HEK293T (cell line): ENCODE data around the gene VAV3.

Experiments used
- CTCF ChIA-PET: fragments of 350-600 bp; formaldehyde crosslinking; extraction: SDS; loops from one replicate; lab custom pipeline; 2021; ENCODE audit warnings: antibody characterized with exemption, inconsistent platforms; lab: Yijun Ruan, JAX
- POLR2A ChIA-PET: fragments of 350-600 bp; formaldehyde crosslinking; extraction: SDS; loops from one replicate; lab custom pipeline; 2020; ENCODE audit warnings: antibody characterized with exemption, inconsistent platforms; lab: Yijun Ruan, JAX
- DNase-seq: peaks from one replicate; pipeline ENCODE4 v3.0.0; 2012; ENCODE audit warnings: mixed read lengths; ENCODE audit errors: extremely low spot score
- ARNT ChIP-seq: fragments of 450-650 bp; IDR thresholded peaks from 2 replicates; pipeline ENCODE4 v1.6.1; 2017; ENCODE audit warnings: mild to moderate bottlenecking
- BHLHE40 ChIP-seq: fragments of 450-650 bp; IDR thresholded peaks from 2 replicates; pipeline ENCODE4 v1.6.1; 2016; ENCODE audit warnings: mild to moderate bottlenecking, moderate library complexity, borderline replicate concordance
- CTBP1 ChIP-seq: fragments of 450-650 bp; IDR thresholded peaks from 2 replicates; pipeline ENCODE4 v1.6.1; 2016; ENCODE audit warnings: borderline replicate concordance
- ELF4 ChIP-seq: fragments of 450-650 bp; IDR thresholded peaks from 2 replicates; pipeline ENCODE4 v1.6.1; 2017; ENCODE audit warnings: antibody characterized with exemption
- FOXA1 ChIP-seq: fragments of 450-650 bp; IDR thresholded peaks from 2 replicates; pipeline ENCODE4 v1.6.1; 2016; ENCODE audit warnings: mild to moderate bottlenecking
- FOXK2 ChIP-seq: fragments of 450-650 bp; IDR thresholded peaks from 2 replicates; pipeline ENCODE4 v1.6.1; 2016; ENCODE audit warnings: mild to moderate bottlenecking
- FOXM1 ChIP-seq: fragments of 450-650 bp; IDR thresholded peaks from 2 replicates; pipeline ENCODE4 v1.6.1; 2017; ENCODE audit warnings: mild to moderate bottlenecking, borderline replicate concordance
- HDGF ChIP-seq: fragments of 450-650 bp; IDR thresholded peaks from 2 replicates; pipeline ENCODE4 v1.6.1; 2017; ENCODE audit warnings: antibody characterized with exemption, borderline replicate concordance
- L3MBTL2 ChIP-seq: fragments of 450-650 bp; conservative IDR thresholded peaks from 2 replicates; pipeline ENCODE4 v1.6.1; 2016; ENCODE audit warnings: mild to moderate bottlenecking
- LEF1 ChIP-seq: fragments of 450-650 bp; IDR thresholded peaks from 2 replicates; pipeline ENCODE4 v1.6.1; 2017; ENCODE audit warnings: mild to moderate bottlenecking, borderline replicate concordance
- NFRKB ChIP-seq: fragments of 450-650 bp; IDR thresholded peaks from 2 replicates; pipeline ENCODE4 v1.6.1; 2016; ENCODE audit warnings: mild to moderate bottlenecking, moderate library complexity
- SP1 ChIP-seq: fragments of 450-650 bp; IDR thresholded peaks from 2 replicates; pipeline ENCODE4 v1.6.1; 2017
- SUZ12 ChIP-seq: fragments of 450-650 bp; IDR thresholded peaks from 2 replicates; pipeline ENCODE4 v1.6.1; 2016; ENCODE audit warnings: mild to moderate bottlenecking
- TARDBP ChIP-seq: fragments of 450-650 bp; IDR thresholded peaks from 2 replicates; pipeline ENCODE4 v1.6.1; 2016
- ZNF384 ChIP-seq: fragments of 450-650 bp; IDR thresholded peaks from 2 replicates; pipeline ENCODE4 v1.6.1; 2016
- TF ChIP-seq, protein P1 (sequence below): fragments of 450-650 bp; IDR thresholded peaks from 2 replicates; pipeline ENCODE4 v1.6.1; 2016

The VAV3 gene, protein sequence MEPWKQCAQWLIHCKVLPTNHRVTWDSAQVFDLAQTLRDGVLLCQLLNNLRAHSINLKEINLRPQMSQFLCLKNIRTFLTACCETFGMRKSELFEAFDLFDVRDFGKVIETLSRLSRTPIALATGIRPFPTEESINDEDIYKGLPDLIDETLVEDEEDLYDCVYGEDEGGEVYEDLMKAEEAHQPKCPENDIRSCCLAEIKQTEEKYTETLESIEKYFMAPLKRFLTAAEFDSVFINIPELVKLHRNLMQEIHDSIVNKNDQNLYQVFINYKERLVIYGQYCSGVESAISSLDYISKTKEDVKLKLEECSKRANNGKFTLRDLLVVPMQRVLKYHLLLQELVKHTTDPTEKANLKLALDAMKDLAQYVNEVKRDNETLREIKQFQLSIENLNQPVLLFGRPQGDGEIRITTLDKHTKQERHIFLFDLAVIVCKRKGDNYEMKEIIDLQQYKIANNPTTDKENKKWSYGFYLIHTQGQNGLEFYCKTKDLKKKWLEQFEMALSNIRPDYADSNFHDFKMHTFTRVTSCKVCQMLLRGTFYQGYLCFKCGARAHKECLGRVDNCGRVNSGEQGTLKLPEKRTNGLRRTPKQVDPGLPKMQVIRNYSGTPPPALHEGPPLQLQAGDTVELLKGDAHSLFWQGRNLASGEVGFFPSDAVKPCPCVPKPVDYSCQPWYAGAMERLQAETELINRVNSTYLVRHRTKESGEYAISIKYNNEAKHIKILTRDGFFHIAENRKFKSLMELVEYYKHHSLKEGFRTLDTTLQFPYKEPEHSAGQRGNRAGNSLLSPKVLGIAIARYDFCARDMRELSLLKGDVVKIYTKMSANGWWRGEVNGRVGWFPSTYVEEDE

DNA sequence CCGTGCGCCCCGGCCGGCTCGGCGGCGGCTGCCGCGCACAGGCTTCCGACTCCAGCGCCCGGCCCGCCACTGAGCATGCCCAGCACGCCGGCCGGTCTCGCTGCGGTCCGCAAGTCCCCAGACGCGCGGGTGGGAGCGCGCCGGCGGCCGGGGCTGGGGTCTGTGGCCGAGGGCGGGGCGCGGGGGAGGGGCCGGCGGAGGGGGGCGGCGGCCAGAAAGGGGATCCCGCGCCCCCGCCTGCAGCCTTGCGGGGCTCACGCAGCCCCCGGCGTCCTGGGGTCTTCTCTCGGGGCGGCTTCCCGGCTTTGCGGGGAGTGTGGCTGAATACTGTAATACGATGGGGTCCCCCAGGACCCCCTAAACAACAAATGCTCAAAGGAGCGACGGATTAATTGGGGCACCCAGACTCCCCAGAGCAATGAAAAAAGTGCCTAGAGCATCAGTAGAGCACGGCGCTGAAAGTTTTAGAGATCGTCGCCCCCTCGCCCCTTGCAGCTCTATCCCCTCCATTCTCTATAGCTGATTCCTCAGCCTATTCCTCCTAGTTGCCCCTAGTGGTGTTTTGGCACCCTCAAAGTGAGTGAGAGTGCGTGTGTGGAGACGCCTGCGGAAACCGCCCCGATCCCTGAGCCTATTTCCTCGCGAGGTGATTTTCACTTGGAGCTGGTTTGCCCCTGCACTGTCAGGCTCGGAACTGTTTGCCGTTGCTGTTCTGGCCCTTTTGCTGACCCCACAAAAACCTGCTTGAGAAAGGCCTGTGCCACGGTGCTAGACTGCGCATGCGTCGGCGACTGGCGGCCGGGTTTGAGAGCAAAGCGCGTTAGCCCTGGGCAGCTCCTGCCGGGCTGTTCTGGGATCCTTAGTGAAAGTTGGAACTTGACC is at the start of gene VAV3:
VAV3 (minus strand) TSS at position 71 of the 882 bp plus-strand sequence. CDS start 311 bp downstream, outside the sequence.
- ChIA-PET CTCF (interaction anchor here (0.7 to 1.1 kb wide), 3 partner anchors 14 to 282 kb away, joined by 3 read pairs; no protein-coding TSS in a partner anchor), POLR2A (interaction anchor here (0.7 to 1.2 kb wide), 3 partner anchors 9 to 235 kb away, joined by 3 to 5 read pairs (median 3); partner anchors contain the start of gene SLC25A24)
- peak; percentile 85 for DNase-seq
- TF ChIP-seq BHLHE40 = no peak
- no peak for TF ChIP-seq ELF4
- TF ChIP-seq, protein P1, sequence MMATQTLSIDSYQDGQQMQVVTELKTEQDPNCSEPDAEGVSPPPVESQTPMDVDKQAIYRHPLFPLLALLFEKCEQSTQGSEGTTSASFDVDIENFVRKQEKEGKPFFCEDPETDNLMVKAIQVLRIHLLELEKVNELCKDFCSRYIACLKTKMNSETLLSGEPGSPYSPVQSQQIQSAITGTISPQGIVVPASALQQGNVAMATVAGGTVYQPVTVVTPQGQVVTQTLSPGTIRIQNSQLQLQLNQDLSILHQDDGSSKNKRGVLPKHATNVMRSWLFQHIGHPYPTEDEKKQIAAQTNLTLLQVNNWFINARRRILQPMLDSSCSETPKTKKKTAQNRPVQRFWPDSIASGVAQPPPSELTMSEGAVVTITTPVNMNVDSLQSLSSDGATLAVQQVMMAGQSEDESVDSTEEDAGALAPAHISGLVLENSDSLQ = no peak
- no peak for TF ChIP-seq ARNT
- no peak for TF ChIP-seq HDGF
- no peak for TF ChIP-seq NFRKB

DNA sequence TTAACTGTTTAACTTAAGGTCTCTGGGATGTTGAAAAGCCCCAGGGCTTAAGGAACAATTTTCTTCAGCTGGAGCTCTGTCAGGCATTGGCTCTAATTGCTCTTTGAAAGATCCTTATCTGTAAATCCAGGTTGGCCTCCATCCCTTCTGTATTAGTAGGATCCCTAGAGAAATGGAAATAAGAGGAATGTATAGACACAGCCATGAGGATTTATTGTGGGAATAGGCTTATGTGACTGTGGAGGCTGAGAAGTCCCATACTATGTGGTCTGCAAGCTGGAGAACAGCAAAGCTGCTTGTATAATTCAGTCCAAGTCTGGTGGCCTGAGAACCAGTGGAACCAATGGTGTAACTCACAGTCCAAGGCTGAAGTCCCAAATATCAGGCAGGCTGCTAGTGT is 47.6 kb upstream of the VAV3 start:
- ChIA-PET CTCF (no interaction called here), POLR2A (interaction anchor here (1.2 to 1.4 kb wide), 2 partner anchors 10 to 188 kb away, joined by 3 to 5 read pairs; partner anchors contain the start of gene SLC25A24)
- TF ChIP-seq SP1 = no peak
- no peak for TF ChIP-seq SUZ12
- TF ChIP-seq NFRKB = no peak
- TF ChIP-seq FOXA1 = no peak
- no peak for TF ChIP-seq TARDBP
- no peak for TF ChIP-seq ELF4
- no peak for TF ChIP-seq FOXK2
- TF ChIP-seq ARNT = no peak
- TF ChIP-seq CTBP1 = no peak
- no peak for TF ChIP-seq FOXM1
- TF ChIP-seq HDGF = no peak
- no peak for TF ChIP-seq ZNF384
- no peak for TF ChIP-seq L3MBTL2
- TF ChIP-seq, protein P1 = no peak
- no peak for TF ChIP-seq LEF1
- no peak for TF ChIP-seq BHLHE40
- no peak for DNase-seq

DNA sequence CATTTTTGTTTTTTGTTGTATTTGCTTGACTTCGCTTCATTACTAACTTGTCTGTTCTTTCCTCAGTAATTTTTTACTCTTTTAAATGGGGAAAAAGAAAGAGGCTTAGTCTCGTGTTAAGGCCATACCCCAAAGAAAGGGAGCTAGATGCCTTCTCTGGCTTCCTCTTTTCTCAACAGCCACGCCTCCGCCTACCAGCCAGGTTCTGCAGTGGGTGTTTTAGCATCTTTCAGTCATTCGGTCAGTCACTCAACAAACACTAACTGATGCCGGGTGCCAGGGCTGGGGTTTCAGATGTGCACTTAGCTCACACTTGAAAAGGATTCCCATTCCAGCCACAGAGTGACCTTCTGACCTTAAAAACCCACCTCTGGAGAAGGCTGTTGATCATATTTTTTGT is 46.3 kb upstream of the VAV3 start:
- POLR2A ChIA-PET = no interaction called here
- no peak for TF ChIP-seq HDGF
- TF ChIP-seq ZNF384 = no peak
- no peak for TF ChIP-seq NFRKB
- no peak for TF ChIP-seq CTBP1
- TF ChIP-seq TARDBP = no peak
- TF ChIP-seq L3MBTL2 = no peak
- TF ChIP-seq BHLHE40 = no peak
- TF ChIP-seq ELF4 = no peak
- TF ChIP-seq ARNT = no peak
- no peak for TF ChIP-seq SP1
- TF ChIP-seq, protein P1 = no peak
- TF ChIP-seq FOXM1 = no peak
- no peak for TF ChIP-seq SUZ12
- no peak for TF ChIP-seq LEF1
- TF ChIP-seq FOXK2 = no peak
- TF ChIP-seq FOXA1 = no peak
- CTCF ChIA-PET = interaction anchor here (1.0 kb wide), 1 partner anchor 114 kb away, joined by 4 read pairs; no protein-coding TSS in a partner anchor
- no peak for DNase-seq

DNA sequence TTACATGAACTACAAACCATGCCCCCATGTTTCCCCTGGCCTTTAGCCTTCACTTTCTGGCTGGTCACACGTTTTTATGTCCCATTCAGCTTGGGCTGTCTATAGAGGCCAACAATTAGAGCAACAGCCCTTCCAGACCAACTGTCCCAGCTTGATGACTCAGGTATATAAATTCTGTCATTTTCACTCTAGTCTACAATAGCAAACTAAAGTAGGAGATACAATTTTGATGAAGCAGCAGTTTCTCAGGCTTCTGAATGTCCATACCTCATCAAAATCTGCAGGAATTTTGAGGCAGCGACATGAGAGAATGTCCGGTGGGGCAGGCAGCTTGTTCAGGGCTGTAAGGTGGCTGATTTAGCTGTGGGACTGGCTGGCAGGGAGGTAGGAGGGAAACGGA is 45.6 kb upstream of the VAV3 start:
- DNase-seq = no peak
- ChIA-PET CTCF (interaction anchor here (1.0 kb wide), 1 partner anchor 115 kb away, joined by 4 read pairs; no protein-coding TSS in a partner anchor), POLR2A (no interaction called here)
- TF ChIP-seq SP1 (no peak), HDGF (no peak), ZNF384 (no peak), BHLHE40 (no peak), FOXK2 (no peak), LEF1 (no peak), ARNT (no peak), CTBP1 (no peak), NFRKB (no peak), ELF4 (no peak), TARDBP (no peak), FOXA1 (no peak), L3MBTL2 (no peak), SUZ12 (no peak), FOXM1 (no peak)
- TF ChIP-seq, protein P1 = no peak
